GM12872 (cell line): Measurements from ENCODE around the gene WDR11.

Source experiments
- CTCF ChIP-seq: IDR thresholded peaks from 3 replicates; pipeline ENCODE4 v1.5.1; 2011; ENCODE audit warnings: low read depth, mild to moderate bottlenecking, low read length, moderate library complexity; ENCODE audit not compliant: insufficient read depth

The WDR11 gene

GRCh38 chr10:120832106-120832505 lies 19.1 kb upstream of the WDR11 start:
- TF ChIP-seq CTCF, result no peak

GRCh38 chr10:120833222-120833928 lies 17.8 kb upstream of the WDR11 start:
- no peak for TF ChIP-seq CTCF

DNA sequence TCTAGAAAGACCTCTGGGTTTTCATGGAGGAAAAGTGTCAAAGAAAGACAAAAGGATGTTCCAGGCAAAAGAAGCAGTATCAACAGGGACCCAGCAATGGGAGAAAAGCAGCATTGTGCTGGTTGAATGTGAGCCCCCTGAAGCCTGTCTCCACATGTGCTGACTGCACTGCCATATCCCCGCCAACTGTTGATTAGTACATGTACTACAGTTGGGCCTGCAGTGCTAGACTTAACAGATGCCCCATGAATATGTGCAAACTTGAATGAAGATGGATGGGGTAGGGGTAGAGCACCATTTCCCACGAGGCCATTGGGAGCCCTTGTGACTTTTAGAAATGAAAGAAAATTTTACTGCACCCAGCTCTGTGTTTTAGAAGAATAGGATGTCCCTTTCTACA lies 15.6 kb upstream of the WDR11 start:
- no peak for TF ChIP-seq CTCF

- TF ChIP-seq CTCF, result no peak
These were observed 12.2 kb upstream of the WDR11 start for GRCh38 chr10:120838941-120839340.

DNA sequence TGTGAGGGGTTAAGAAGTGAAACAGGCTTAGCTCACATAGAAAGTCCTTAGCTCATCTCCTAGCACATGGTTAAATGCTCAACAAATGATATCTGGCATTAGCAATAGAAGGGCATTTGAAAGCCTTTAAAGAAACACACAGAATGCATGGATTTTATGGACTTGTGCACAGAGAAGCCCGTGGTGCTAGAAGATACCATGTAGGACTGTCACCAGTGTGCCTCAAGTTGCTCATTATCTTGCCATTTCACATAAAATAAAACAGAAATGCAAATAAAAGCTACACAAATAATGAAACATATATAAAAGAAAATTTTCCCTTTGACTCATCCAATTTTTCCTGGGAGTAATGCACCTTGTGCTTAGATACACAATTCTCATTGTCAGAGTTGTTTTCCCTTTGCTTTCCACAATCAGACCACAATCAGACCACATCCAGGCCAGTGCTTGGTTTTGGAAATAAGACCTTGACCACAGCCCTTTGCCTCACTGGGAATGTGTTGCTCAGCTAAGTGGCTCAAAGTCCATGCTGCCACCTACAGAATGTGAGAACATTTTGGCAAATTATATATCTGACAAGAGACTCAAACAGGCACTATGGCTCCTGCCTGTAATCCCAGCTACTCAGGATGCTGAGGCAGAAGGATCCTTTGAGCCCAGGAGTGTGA lies 9.5 kb upstream of the WDR11 start:
- no peak for TF ChIP-seq CTCF

GRCh38 chr10:120854388-120854787 lies 3.2 kb downstream of the WDR11 start:
- TF ChIP-seq CTCF, result no peak

DNA sequence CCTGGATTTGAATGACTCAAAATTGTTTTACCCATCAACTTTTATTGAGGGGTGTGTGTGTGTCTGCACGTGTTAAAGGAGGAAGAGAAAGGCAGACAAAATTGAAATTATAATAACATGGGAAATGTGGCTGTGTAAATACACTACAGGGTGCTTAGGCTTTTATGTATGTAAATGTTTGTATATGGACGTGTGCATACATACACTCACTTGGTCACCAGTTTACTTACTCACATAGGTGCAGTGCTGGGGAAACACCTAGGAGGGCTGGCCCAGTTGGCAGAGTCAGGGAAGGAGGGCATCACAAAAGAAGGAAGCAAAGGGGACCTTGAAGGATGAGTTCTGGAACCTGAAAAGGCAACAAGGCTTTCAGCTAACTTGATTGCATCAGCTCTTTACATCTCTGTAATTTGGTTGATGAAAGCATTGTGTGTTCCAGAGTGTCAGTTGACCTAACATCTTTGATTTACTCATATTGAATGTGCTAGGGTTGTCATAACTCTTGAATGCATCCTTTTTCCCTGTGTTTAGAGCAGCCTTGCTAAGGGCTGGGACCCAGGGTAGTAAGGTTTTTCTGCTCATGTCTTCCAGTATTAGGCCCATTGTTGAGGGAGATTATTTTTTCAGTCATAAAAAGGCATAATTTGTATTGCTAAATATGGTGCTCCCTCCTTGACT lies 10.2 kb downstream of the WDR11 start:
- TF ChIP-seq CTCF, result no peak
